Panc1 (cell line): Measurements from ENCODE around the gene KCNK6. TPM values are rescaled to one million over a fixed set of nuclear protein-coding genes. Genes with fewer than 3 reads are reported as not detected.

Source experiments
- ATAC-seq: fragments of 200-7000 bp; cut with Tn5 transposase; 2 replicates; pipeline ENCODE4 v1.9.1; 2020; ENCODE audit warnings: mild to moderate bottlenecking, moderate library complexity
- BruUV-seq: library from RNA; stranded (reverse); fragments of 400-500 nt; replicated peaks from 2 replicates; lab custom pipeline; 2021; lab: Mats Ljungman, UMichigan
- CTCF ChIA-PET: fragments of 300-600 bp; sonication (Branson Sonifier 250); formaldehyde crosslinking; loops from one replicate; lab custom pipeline; 2022; ENCODE audit warnings: antibody characterized with exemption; lab: Charles Lee
- POLR2A ChIA-PET: fragments of 300-600 bp; sonication (Branson Sonifier 250); formaldehyde crosslinking; loops from one replicate; lab custom pipeline; 2022; ENCODE audit warnings: antibody characterized with exemption; lab: Charles Lee
- DNase-seq: peaks from one replicate; pipeline ENCODE4 v3.0.0-alpha.2; 2010; ENCODE audit warnings: low read depth, low spot score
- H3K27ac ChIP-seq: 2 replicates; pipeline ENCODE4 v1.5.1; 2011; ENCODE audit warnings: mild to moderate bottlenecking, low read length, inconsistent platforms
- H3K27me3 ChIP-seq: fragments of 200-500 bp; sonication (Bioruptor generic); 2 replicates; pipeline ENCODE4 v1.6.0; 2014; ENCODE audit warnings: low read length, inconsistent platforms; ENCODE audit not compliant: control insufficient read depth, insufficient read depth
- H3K36me3 ChIP-seq: fragments of 200-500 bp; sonication (Bioruptor generic); 2 replicates; pipeline ENCODE4 v1.5.1; 2014; ENCODE audit warnings: inconsistent platforms, mild to moderate bottlenecking, low read length, moderate library complexity; ENCODE audit not compliant: control insufficient read depth, insufficient read depth
- H3K4me1 ChIP-seq: 2 replicates; pipeline ENCODE4 v1.5.1; 2011; ENCODE audit warnings: inconsistent platforms, mild to moderate bottlenecking, low read length, moderate library complexity; ENCODE audit not compliant: control insufficient read depth, insufficient read depth
- H3K4me3 ChIP-seq, 2 experiments: 2 replicates each; pipeline ENCODE4 v1.5.1; 2011 to 2012; ENCODE audit warnings: low read depth in 2 of 2, low read length in 2 of 2, mild to moderate bottlenecking in 2 of 2, inconsistent platforms in 1 of 2, moderate library complexity in 1 of 2
- H3K9me3 ChIP-seq: fragments of 200-500 bp; sonication (Bioruptor generic); 2 replicates; pipeline ENCODE4 v1.5.1; 2014; ENCODE audit warnings: low read depth, mild to moderate bottlenecking, inconsistent platforms, low read length, moderate library complexity; ENCODE audit not compliant: control insufficient read depth, insufficient read depth
- POLR2AphosphoS5 ChIP-seq: IDR thresholded peaks from 2 replicates; pipeline ENCODE4 v1.6.1; 2012; ENCODE audit warnings: mild to moderate bottlenecking, low read depth, low read length, moderate library complexity
- SIN3A ChIP-seq: IDR thresholded peaks from 2 replicates; pipeline ENCODE4 v1.6.1; 2012; ENCODE audit warnings: low read depth, mild to moderate bottlenecking, low read length, moderate library complexity, borderline replicate concordance; ENCODE audit not compliant: insufficient read depth
- TCF7L2 ChIP-seq: IDR thresholded peaks from 2 replicates; pipeline ENCODE4 v1.6.1; 2011; ENCODE audit warnings: mild to moderate bottlenecking, low read depth, low read length, inconsistent platforms
- in situ Hi-C: cut with HindIII; loops from 2 replicates; pipeline ENCODE4 v1.10.0; 2016; ENCODE audit warnings: low sequenced_read_pairs, low pct_unique_long_range_greater_than_20kb
- intact Hi-C: fragments of 100-400 bp; cut with micrococcal nuclease; formaldehyde crosslinking; loops from one replicate; pipeline ENCODE4 v1.10.0; 2022; ENCODE audit not compliant: unreplicated experiment
- total RNA-seq: library from RNA; stranded (reverse); gene quantifications from one replicate; pipeline ENCODE4 v1.2.1, GENCODE V29; 2021; ENCODE audit not compliant: unreplicated experiment
- TF ChIP-seq, protein P1 (sequence below), 2 experiments: IDR thresholded peaks; 2 replicates each; pipeline ENCODE4 v1.6.1; 2011 to 2012; ENCODE audit warnings: low read depth in 2 of 2, control low read depth in 1 of 2, low read length in 1 of 2, mild to moderate bottlenecking in 1 of 2, moderate library complexity in 1 of 2; ENCODE audit not compliant: insufficient read depth in 1 of 2
- TF ChIP-seq, protein P2 (sequence below): fragments of 450-650 bp; IDR thresholded peaks from 2 replicates; pipeline ENCODE4 v1.5.1; 2017; ENCODE audit warnings: mild to moderate bottlenecking

The KCNK6 gene
- total RNA-seq, 1 experiment from 2014 or later = 17.2 TPM

DNA sequence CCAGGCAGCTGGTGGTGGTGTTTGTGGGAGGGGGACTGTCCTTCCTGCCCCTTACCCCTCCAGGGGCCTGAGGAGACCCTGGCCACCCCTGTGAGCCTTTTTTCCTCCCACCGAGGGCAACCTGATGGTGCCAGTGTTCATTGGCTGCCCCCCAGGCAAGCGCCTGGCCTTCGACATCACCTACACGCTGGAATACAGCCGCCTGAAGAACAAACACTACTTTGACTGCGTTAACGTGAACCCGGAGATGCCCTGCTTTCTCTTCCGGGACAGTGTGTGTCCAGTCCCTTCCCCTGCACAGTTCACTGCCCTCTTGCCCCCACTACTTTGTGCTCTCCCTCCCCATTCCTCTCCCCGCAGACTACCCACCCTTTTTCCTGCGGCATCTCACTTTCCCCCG lies 47.4 kb downstream of the KCNK6 start:
- no peaks in the 10 kb centered on the region for H3K27me3 ChIP-seq
- ATAC-seq = no peak
- ChIA-PET CTCF (interaction anchor here (0.6 kb wide), 1 partner anchor 126 kb away, joined by 5 read pairs; no protein-coding TSS in a partner anchor), POLR2A (interaction anchor here (0.5 kb wide), 1 partner anchor 396 kb away, joined by 5 read pairs; no protein-coding TSS in a partner anchor)
- H3K27ac ChIP-seq = no peak overlapping the region
- no peaks in the 10 kb centered on the region for H3K4me1 ChIP-seq
- H3K4me3 ChIP-seq = no peak overlapping the region
- BruUV-seq = no TSS peak
- intact Hi-C loops (no loop called here), in situ Hi-C loops (no loop called here)
- no peaks in the 10 kb centered on the region for H3K36me3 ChIP-seq
- no peak for DNase-seq
- TF ChIP-seq, protein P1, sequence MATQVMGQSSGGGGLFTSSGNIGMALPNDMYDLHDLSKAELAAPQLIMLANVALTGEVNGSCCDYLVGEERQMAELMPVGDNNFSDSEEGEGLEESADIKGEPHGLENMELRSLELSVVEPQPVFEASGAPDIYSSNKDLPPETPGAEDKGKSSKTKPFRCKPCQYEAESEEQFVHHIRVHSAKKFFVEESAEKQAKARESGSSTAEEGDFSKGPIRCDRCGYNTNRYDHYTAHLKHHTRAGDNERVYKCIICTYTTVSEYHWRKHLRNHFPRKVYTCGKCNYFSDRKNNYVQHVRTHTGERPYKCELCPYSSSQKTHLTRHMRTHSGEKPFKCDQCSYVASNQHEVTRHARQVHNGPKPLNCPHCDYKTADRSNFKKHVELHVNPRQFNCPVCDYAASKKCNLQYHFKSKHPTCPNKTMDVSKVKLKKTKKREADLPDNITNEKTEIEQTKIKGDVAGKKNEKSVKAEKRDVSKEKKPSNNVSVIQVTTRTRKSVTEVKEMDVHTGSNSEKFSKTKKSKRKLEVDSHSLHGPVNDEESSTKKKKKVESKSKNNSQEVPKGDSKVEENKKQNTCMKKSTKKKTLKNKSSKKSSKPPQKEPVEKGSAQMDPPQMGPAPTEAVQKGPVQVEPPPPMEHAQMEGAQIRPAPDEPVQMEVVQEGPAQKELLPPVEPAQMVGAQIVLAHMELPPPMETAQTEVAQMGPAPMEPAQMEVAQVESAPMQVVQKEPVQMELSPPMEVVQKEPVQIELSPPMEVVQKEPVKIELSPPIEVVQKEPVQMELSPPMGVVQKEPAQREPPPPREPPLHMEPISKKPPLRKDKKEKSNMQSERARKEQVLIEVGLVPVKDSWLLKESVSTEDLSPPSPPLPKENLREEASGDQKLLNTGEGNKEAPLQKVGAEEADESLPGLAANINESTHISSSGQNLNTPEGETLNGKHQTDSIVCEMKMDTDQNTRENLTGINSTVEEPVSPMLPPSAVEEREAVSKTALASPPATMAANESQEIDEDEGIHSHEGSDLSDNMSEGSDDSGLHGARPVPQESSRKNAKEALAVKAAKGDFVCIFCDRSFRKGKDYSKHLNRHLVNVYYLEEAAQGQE (IDR thresholded peaks at IDR 0.05; ENCODE audit: insufficient read depth in 1 of 2, low read depth in 2 of 2, low read length in 1 of 2) = no peak
- no peak for TF ChIP-seq POLR2AphosphoS5
- TF ChIP-seq SIN3A = no peak
- TF ChIP-seq TCF7L2 = no peak
- TF ChIP-seq, protein P2, sequence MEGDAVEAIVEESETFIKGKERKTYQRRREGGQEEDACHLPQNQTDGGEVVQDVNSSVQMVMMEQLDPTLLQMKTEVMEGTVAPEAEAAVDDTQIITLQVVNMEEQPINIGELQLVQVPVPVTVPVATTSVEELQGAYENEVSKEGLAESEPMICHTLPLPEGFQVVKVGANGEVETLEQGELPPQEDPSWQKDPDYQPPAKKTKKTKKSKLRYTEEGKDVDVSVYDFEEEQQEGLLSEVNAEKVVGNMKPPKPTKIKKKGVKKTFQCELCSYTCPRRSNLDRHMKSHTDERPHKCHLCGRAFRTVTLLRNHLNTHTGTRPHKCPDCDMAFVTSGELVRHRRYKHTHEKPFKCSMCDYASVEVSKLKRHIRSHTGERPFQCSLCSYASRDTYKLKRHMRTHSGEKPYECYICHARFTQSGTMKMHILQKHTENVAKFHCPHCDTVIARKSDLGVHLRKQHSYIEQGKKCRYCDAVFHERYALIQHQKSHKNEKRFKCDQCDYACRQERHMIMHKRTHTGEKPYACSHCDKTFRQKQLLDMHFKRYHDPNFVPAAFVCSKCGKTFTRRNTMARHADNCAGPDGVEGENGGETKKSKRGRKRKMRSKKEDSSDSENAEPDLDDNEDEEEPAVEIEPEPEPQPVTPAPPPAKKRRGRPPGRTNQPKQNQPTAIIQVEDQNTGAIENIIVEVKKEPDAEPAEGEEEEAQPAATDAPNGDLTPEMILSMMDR = no peak
- no peaks in the 10 kb centered on the region for H3K9me3 ChIP-seq

DNA sequence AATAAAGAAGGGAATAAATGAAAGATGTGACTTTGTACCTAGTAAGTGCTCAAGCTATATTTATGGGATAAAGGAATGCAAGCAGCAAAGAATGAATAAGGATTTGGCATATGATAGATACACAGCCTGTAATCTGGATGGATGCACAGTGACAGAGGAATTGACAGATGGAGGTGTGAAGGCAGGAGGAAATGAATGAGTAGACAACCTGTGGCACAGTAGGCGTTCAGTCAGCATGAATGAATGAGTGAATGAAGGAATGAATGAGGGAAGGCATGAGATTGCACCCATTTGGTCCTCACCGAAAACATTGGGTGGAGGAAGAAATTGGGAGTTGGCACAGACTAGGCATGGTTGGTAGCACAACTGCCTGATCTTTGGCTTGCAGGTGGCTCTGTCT lies 49.9 kb downstream of the KCNK6 start:
- BruUV-seq = no TSS peak
- in situ Hi-C loops = no loop called here
- Histone ChIP-seq H3K4me1 (peaks cover 3% of the 10 kb centered on the region), H3K27me3 (no peaks in the 10 kb centered on the region), H3K9me3 (no peaks in the 10 kb centered on the region), H3K36me3 (no peaks in the 10 kb centered on the region), H3K27ac (no peak overlapping the region), H3K4me3 (no peak overlapping the region)
- ChIA-PET POLR2A (no interaction called here), CTCF (no interaction called here)
- TF ChIP-seq SIN3A = no peak
- no peak for ATAC-seq
- no peak for DNase-seq
- intact Hi-C loops = no loop called here

DNA sequence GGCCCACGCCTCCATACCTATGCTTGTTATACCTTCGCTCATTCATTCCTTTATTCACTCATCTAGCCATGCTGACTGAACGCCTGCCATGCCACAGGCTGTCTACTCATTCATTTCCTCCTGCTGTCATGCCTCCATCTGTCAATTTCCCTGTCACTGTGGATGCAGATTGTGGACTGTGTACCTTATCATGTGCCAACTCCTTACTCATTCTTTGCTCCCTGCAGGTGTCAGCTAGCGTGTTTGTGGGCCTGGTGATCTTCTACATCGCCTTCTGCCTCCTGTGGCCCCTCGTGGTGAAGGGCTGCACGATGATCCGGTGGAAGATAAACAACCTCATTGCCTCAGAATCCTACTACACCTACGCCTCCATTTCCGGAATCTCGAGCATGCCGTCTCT lies 50.7 kb downstream of the KCNK6 start:
- Histone ChIP-seq H3K4me3 (no peak overlapping the region), H3K27me3 (no peaks in the 10 kb centered on the region), H3K36me3 (no peaks in the 10 kb centered on the region; the same call in 1 of the 2 replicates), H3K4me1 (peaks cover 3% of the 10 kb centered on the region), H3K9me3 (no peaks in the 10 kb centered on the region), H3K27ac (no peak overlapping the region)
- intact Hi-C loops (no loop called here), in situ Hi-C loops (no loop called here)
- DNase-seq (no peak), ATAC-seq (no peak)
- no TSS peak for BruUV-seq
- POLR2A ChIA-PET = no interaction called here
- CTCF ChIA-PET = no interaction called here
- TF ChIP-seq SIN3A (no peak), POLR2AphosphoS5 (no peak), TCF7L2 (no peak)
- TF ChIP-seq, protein P2 = no peak
- TF ChIP-seq, protein P1 (IDR thresholded peaks at IDR 0.05; ENCODE audit: insufficient read depth in 1 of 2, low read depth in 2 of 2, low read length in 1 of 2) = no peak
